LNCAP (cell line): ENCODE data around the gene TMEM198.

ENCODE experiments used
- CTCF ChIP-seq: fragments of 450-650 bp; IDR thresholded peaks from 2 replicates; pipeline ENCODE4 v1.5.1; 2017; ENCODE audit warnings: mild to moderate bottlenecking

TMEM198 gene

GRCh38 chr2:219531639-219532377 lies 12.0 kb upstream of the TMEM198 start:
- no peak for TF ChIP-seq CTCF

- TF ChIP-seq CTCF: no peak
Measured at GRCh38 chr2:219532378-219532649, 11.5 kb upstream of the TMEM198 start.

DNA sequence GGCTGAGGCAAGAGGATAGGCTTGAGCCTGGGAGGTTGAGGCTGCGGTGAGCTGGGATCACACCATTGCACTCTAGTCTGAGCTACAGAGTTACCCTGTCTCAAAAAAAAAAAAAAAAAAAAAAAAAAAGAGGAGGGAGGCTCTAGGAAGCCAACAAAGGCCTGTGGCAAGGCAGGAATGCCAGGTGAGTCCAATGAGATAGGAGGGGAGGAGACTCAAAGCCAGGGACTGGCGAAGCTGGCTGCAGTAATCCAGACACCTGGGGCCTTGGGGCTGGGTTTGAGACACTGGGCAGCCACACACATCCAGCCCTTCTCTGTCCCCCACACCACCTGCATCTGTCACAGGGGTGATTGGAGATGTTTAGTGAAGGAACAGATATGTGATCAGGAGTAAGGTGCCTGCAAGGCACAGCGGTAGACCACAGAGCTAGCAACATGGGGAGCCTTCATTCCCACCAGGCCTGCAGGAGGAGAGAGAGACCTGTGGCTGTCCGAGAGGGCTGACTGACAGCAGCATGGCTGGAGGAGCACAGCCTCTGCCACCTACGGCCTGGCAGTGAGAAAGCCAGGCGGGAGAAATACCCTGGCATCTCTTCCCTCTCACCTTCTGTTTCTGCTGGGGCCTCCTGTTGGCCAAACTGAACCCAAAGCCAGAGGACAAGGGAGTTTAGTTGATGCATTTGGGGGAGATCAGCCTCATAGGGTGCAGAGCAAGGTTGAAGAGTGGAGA lies 9.7 kb upstream of the TMEM198 start:
- no peak for TF ChIP-seq CTCF

- TF ChIP-seq CTCF: no peak
Measured at GRCh38 chr2:219536425-219536824, 7.4 kb upstream of the TMEM198 start.

DNA sequence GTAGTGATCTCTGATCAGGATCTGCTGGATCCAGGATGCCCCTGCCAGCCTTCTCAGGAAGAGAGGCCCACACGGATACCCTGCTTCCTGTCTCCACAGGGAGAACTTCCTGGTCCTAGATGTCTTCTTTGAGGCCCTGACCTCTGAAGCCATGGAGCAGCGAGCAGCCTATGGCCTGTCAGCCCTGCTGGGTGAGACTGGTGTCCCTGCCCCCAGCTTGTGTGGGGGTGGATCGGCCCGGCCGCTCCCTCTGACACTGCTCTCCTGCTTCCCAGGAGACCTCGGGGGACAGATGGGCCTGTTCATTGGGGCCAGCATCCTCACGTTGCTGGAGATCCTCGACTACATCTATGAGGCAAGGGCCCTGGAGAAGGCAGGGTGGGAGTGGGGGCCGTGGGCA lies 6.9 kb upstream of the TMEM198 start:
- no peak for TF ChIP-seq CTCF

GRCh38 chr2:219537657-219538488 lies 6.0 kb upstream of the TMEM198 start:
- no peak for TF ChIP-seq CTCF

DNA sequence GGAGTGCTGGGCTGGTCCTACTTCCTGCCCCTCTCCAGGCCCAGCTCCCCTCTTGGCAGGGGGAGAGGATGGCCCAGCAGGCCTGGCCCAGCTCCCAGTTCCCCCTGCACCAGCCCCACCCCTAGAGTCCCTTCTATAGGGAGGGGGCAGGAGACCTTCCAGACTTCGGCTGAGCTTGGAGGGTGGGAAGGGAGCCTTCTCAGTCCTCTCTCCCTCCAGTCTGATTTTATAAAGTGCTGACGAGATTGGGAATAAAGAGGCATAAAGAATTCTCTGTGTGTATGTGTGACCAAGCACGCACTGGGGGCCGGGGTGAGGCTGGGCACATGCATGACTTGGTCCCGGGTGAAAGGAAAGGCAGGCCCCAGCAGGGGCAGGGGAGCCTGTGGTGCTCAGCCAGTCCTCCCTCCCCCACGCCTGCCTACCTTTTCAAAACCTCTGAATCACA lies 5.3 kb upstream of the TMEM198 start:
- no peak for TF ChIP-seq CTCF
